Measurements from ENCODE around the gene GSN.

- TF ChIP-seq POLR2AphosphoS5 (IDR thresholded peaks at IDR 0.05; ENCODE audit: insufficient read depth in 1 of 2, low read depth in 1 of 2) (no peak), CTCF (IDR thresholded peaks at IDR 0.05) (no peak)
Measured at GRCh38 chr9:121262953-121263352, 5.0 kb upstream of the GSN start.

Measured in vagina (tissue), 2 donors.